ENCODE results near the gene R3HDM2. TPM values are rescaled to one million over a fixed set of nuclear protein-coding genes. Genes with fewer than 3 reads are reported as not detected.
"Not testable (repeated sequence)": the region's sequence is repeated elsewhere in the genome, so short reads cannot be mapped to it uniquely, and the experiment has no call there.

The R3HDM2 gene
- total RNA-seq, 6 experiments from 2014 or later, result 33.7 to 39.4 (median 37.9) TPM

GRCh38 chr12:57340104-57340503 is 90.7 kb downstream of the R3HDM2 start:
- TF ChIP-seq, protein P1, sequence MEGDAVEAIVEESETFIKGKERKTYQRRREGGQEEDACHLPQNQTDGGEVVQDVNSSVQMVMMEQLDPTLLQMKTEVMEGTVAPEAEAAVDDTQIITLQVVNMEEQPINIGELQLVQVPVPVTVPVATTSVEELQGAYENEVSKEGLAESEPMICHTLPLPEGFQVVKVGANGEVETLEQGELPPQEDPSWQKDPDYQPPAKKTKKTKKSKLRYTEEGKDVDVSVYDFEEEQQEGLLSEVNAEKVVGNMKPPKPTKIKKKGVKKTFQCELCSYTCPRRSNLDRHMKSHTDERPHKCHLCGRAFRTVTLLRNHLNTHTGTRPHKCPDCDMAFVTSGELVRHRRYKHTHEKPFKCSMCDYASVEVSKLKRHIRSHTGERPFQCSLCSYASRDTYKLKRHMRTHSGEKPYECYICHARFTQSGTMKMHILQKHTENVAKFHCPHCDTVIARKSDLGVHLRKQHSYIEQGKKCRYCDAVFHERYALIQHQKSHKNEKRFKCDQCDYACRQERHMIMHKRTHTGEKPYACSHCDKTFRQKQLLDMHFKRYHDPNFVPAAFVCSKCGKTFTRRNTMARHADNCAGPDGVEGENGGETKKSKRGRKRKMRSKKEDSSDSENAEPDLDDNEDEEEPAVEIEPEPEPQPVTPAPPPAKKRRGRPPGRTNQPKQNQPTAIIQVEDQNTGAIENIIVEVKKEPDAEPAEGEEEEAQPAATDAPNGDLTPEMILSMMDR (IDR thresholded peaks at IDR 0.05), result no peak
- peaks cover 12% of the 10 kb centered on the region for H3K4me1 Mint-ChIP-seq (ENCODE audit: low read depth)
- no peaks in the 10 kb centered on the region for H3K9me3 Mint-ChIP-seq
- peak overlapping the region; percentile 64; the same call in 1 of the 2 replicates for H3K27ac Mint-ChIP-seq
- H3K27me3 Mint-ChIP-seq (ENCODE audit: insufficient read depth), result no peaks in the 10 kb centered on the region
- peaks cover 11% of the 10 kb centered on the region; the same call in 1 of the 2 replicates for H3K36me3 Mint-ChIP-seq (ENCODE audit: low read depth)
- peak; percentile 17 for DNase-seq
- no peak overlapping the region for H3K4me3 Mint-ChIP-seq

DNA sequence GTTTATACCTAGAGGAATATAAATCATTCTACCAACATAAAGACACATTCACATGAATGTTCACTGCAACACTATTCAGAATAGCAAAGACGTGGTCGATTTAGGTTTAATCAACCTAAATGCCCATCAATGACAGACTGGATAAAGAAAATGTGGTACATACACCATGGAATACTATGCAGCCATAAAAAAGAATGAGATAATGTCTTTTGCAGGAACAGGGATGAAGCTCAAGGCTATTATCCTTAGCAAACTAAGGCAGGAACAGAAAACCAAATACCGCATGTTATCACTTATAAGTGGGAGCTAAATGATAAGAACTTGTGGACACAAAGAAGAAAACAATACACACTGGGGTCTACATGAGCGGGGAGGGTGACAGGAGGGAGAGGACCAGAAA is 94.5 kb downstream of the R3HDM2 start:
- not testable (repeated sequence) for H3K4me3 Mint-ChIP-seq; H3K27me3 Mint-ChIP-seq (ENCODE audit: insufficient read depth); H3K36me3 Mint-ChIP-seq (ENCODE audit: low read depth); DNase-seq; H3K27ac Mint-ChIP-seq; H3K9me3 Mint-ChIP-seq
- peaks cover 23% of the 10 kb centered on the region for H3K4me1 Mint-ChIP-seq (ENCODE audit: low read depth)

- DNase-seq, result no peak
- Mint-ChIP-seq H3K27ac (no peak overlapping the region), H3K36me3 (ENCODE audit: low read depth) (peaks cover 10% of the 10 kb centered on the region), H3K4me3 (no peak overlapping the region), H3K9me3 (no peaks in the 10 kb centered on the region), H3K4me1 (ENCODE audit: low read depth) (peaks cover 11% of the 10 kb centered on the region), H3K27me3 (ENCODE audit: insufficient read depth) (no peaks in the 10 kb centered on the region)
- TF ChIP-seq, protein P1 (IDR thresholded peaks at IDR 0.05), result no peak
Measured at GRCh38 chr12:57334219-57334618, 96.6 kb downstream of the R3HDM2 start.

DNA sequence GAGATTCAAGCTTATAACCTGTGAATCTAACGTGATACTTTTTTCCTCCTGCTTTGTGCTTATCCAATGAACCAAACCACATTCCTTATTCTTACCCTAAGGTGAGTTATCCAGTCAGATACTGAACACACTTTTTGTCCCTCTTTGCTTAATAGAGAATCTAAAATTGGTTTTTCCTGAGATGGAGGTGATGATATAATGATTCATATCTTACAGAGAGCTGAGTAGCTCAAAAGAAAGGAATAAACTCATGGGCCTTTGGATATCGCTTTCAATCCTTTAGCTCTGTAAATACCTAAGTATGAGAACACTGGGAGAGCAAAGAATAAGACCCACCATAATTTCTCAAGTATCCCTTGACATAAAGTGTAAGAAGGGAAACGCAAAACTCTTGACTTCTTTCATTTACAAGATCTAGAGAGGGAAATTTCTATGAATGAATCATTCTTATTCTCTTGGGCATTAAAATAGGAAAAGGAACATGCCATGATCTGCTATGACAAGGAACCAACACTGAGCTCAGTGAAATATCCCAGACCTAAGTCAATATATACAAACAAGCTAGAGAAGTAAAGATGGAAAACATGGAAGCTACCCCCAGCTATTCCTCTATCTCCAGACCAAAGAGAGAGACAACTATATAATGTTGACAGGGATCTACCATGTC is 98.1 kb downstream of the R3HDM2 start:
- Mint-ChIP-seq H3K4me1 (ENCODE audit: low read depth) (peaks cover 11% of the 10 kb centered on the region), H3K9me3 (no peaks in the 10 kb centered on the region), H3K4me3 (no peak overlapping the region), H3K36me3 (ENCODE audit: low read depth) (peaks cover 10% of the 10 kb centered on the region), H3K27ac (no peak overlapping the region; the same call in 1 of the 2 replicates), H3K27me3 (ENCODE audit: insufficient read depth) (no peaks in the 10 kb centered on the region)
- TF ChIP-seq, protein P1 (IDR thresholded peaks at IDR 0.05), result no peak
- DNase-seq, result no peak

DNA sequence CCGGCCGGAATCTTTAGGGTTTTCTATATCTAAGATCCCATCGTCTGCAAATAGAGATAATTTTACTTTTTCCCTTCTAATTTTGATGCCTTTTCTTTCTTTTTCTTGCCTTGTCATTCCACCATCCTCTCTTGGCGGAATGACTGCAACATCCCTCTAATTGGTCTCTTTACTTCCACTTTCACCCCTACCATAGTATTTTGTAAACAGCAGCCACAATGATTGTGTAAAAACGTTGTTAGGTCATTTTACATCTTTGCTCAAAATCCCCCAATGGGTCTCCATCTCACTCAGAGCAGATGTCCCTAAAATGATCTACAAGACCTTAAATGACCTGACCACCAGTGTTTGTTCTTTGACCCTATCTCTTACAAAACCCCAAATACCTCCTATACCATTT is 99.9 kb downstream of the R3HDM2 start:
- Mint-ChIP-seq H3K9me3 (no peaks in the 10 kb centered on the region), H3K36me3 (ENCODE audit: low read depth) (peaks cover 13% of the 10 kb centered on the region), H3K27me3 (ENCODE audit: insufficient read depth) (no peaks in the 10 kb centered on the region), H3K4me1 (ENCODE audit: low read depth) (peaks cover 14% of the 10 kb centered on the region), H3K4me3 (no peak overlapping the region), H3K27ac (no peak overlapping the region)
- no peak for DNase-seq
- TF ChIP-seq, protein P1 (IDR thresholded peaks at IDR 0.05), result no peak

- H3K4me3 Mint-ChIP-seq, result no peak overlapping the region
- TF ChIP-seq, protein P1 (IDR thresholded peaks at IDR 0.05), result no peak
- H3K4me1 Mint-ChIP-seq (ENCODE audit: low read depth), result peaks cover 17% of the 10 kb centered on the region
- H3K27me3 Mint-ChIP-seq (ENCODE audit: insufficient read depth), result peaks cover 1% of the 10 kb centered on the region
- H3K36me3 Mint-ChIP-seq (ENCODE audit: low read depth), result peaks cover 16% of the 10 kb centered on the region
- no peak overlapping the region for H3K27ac Mint-ChIP-seq
- DNase-seq, result no peak
- H3K9me3 Mint-ChIP-seq, result no peaks in the 10 kb centered on the region
Measured at GRCh38 chr12:57329219-57329618, 101.6 kb downstream of the R3HDM2 start.
